ENCODE data around the gene SLC24A3. TPM values are rescaled to one million over a fixed set of nuclear protein-coding genes. Genes with fewer than 3 reads are reported as not detected.
A peak's percentile ranks its signal among the peaks of the same experiment; 100 is the strongest.

SLC24A3 gene
- polyA plus RNA-seq, 1 donor, result 22.8 TPM

- no peak for DNase-seq (ENCODE audit: low read depth)
Measured at GRCh38 chr20:19269737-19270340, 57.4 kb downstream of the SLC24A3 start.

DNA sequence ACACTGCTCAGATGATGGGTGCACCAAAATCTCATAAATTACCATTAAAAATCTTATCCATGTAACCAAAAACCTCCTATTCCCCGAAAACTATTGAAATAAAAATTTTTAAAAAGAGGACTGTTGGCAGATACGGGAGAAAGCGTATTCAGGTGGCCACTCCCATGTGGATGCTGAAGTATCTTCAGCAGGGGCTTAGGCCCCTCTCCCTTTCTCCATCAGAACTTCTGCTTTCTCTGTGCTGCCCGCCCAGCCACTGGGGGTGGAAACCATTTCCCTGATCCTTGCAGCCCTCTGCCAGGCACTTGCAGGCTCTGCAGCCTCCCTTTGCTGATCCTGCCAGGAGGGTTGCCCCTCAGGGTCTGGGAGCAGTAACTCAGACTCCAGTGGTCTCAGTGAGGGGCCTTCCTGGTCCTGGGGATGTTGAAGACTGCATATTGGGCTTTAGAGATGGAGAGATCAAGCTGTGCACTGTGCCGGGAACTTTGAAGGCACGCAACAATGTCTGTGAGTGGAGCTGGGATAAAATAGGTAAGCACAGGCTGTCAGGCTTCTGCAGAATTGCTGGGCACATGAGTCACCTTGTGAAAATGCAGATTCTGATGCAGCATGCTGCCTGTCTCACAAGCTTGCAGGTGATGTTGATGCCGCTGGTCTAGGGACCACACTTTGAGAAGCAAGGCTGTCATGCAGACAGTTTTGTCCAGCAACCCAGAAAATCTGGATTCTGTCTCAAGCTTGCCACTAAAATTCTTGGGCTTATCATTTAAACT, 59.6 kb downstream of the SLC24A3 start:
- DNase-seq (ENCODE audit: low read depth), result no peak

- DNase-seq (ENCODE audit: low read depth), result no peak
Measured at GRCh38 chr20:19272976-19273654, 60.7 kb downstream of the SLC24A3 start.

DNA sequence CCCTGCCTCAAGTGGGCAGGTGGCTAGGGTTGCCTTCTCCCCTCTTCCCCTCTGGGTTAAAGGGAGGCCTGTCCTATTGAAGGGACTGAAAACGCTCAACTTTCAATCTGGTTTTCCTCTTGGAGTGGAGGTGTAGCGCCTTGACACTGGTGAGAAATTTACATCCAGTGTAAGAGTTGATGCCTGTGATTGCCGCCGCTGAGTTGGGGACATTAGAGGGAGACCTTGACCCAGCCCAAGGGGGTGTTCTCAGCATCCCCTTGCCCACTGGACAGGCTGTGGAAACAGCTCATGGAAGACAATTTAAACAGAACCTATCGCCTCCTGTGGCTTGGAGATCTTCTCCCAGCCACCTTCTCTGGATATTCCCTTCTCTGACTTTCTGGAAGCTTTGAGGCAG, 61.6 kb downstream of the SLC24A3 start:
- DNase-seq (ENCODE audit: low read depth), result no peak

DNA sequence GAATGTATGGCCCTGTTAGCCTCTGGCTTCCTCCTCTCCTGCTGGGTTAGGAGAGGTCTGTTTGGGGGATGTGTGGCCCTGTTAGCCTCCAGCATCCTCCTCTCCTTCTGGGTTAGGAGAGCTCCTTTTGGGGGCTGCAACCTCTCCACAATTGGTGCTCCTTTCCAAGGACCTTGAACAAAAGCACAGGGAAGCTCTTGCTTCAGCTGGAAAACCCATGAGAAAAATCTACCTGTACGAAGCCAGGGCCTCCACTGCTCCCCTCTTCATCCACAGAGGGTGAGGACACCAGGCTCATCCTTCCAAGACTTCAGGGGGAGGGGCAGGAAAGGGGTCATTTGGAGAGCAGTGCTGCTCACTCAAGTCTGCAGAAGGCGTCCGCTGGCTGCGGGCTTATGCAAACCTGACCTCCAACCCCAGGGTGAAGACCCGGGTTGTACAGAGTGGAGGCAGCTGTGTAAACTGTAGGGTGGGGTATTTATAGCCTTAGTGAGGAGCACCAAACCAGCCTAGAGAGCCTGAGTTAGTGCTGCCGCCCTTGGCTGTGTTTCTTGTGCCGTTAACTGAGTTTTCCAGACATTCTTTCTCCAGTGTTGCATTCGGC, 62.1 kb downstream of the SLC24A3 start:
- no peak for DNase-seq (ENCODE audit: low read depth)

GRCh38 chr20:19275038-19275629, 62.7 kb downstream of the SLC24A3 start:
- DNase-seq (ENCODE audit: low read depth), result no peak

GRCh38 chr20:19275630-19276071, 63.2 kb downstream of the SLC24A3 start:
- DNase-seq (ENCODE audit: low read depth), result peak; percentile 87

GRCh38 chr20:19277381-19277780, 64.9 kb downstream of the SLC24A3 start:
- DNase-seq (ENCODE audit: low read depth), result no peak

DNA sequence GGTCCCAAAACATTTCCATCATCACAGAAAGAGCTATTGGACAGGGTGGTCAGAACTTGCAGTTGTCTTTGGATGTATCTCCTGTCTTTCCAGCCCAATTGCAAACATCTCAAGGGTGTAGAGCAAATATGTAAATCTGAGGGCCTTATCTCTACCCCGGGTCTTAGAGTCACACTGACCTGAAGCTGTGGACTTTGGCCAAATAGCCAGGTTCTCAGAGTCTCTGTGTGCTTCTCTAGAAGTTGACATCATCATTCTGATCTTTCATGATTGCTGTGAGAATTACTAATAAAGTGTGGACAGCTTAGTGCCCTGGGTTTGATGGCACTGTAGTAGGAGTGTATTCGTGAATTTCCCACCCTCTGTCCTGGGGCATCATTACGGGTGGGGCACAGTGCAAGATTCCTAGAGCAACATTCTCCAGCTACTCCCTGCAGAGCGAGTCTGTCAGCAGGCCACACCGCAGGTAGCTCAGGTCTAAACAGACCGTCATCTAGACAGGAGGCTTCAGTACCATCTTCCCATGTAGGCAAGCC, 71.1 kb downstream of the SLC24A3 start:
- no peak for DNase-seq (ENCODE audit: low read depth)

DNA sequence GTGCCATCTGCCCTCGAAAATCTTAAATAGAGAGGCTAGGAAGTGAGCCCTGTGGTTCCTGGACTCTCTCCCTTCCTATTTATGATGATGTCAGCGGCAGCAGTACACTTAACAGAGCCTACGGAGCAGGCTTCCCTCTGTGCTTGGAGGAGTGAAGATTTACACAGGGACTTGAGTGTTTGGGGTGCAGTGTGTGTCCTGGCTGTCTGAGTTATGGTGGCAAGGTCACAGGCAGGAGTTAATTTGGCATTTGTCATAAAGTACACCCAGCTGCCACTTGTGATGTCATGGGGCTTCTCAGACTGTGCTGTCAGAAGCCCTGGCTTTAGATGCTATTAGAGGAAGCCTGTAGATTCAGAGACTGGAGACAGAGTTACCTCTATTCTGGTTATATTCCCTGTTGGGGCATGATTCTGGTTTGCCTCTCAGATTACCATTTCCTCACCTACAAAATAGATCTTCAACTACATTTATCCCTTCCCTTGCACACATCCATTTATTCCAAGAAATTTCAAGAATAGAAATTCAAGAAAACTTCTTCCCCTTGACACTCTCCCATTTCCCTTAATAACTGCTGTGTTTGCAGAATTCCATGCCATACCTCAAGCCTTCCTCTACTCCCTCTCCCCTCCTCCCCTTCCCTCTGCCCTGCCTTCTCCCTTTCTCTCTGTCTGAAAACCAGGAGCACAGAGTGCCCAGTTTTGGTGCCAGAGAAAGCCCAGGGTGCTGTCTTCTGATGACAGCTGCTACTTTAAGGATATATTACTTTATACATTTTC, 72.1 kb downstream of the SLC24A3 start:
- DNase-seq (ENCODE audit: low read depth), result no peak

DNA sequence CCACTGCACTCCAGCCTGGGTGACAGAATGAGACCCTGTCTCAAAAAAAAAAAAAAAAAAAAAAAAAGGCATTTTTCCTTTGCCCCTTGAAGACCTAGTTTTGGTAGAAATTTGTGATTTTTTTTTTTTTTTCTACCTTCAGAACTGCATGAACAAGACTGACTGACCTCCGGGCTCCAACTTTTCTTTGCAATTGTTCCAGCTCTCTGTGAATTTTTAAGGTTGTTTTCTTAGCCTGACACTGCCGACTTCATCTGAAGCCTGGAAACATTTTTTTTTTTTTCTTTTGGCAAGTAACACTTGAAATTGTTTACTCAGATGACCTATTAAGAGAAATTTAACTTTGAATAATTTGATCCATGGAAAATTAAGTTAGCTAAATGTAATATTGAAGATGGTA, 73.0 kb downstream of the SLC24A3 start:
- no peak for DNase-seq (ENCODE audit: low read depth)

DNA sequence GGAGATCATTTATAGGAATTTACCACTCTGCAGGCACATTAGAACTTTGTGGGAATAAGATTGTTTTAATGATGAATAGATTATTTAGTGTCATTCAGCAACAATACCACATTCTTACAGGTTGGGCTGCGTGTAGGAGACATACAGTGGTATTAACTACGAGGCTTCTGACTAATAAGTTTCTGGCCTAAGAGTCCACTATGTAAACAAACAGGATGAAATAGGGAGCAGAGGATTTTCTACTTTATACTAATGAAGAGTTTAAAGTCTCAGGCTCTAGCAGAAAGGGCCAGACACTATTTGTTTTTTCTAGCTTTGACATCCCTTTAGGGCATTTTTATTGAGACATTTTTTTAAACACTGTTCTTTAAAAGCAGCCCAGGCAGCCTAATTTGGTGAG, 75.6 kb downstream of the SLC24A3 start:
- DNase-seq (ENCODE audit: low read depth), result no peak

DNA sequence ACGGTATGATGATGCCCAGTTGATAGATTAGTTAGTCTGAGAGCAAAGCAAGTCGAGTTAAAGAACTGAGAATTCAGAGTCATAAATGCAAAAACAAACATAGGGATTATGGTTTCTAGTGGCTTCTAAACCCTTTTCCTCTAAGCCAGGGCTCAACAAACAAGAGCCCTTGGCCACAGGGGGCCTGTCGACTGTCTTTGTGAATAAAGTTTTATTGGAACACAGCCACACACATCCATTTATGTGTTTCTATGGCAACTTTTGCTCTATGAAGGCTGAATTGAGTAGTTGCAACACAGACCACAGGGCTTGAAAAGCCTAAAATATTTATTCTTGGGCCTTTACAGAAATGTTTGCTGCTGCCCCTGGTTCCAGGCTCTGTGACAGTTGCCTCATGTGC, 76.2 kb downstream of the SLC24A3 start:
- no peak for DNase-seq (ENCODE audit: low read depth)

DNA sequence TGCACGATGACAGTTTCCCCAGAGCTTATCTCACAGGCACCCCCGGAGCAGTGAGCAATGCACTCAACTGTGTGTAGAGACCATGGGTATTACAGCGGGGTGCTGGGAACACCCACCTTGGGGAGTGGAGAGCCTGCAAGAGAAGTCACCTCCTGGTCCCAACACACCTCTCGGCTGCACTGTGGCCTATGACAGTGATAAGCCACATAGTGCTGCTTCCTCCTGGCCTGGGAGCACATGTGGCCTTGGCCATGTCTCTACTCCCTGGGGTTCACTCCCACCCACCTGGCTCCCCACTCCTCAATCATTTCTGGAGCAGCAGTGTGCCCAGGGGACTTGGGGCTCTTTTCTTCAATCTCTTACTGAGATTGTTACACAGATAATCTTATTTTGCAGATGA, 77.0 kb downstream of the SLC24A3 start:
- DNase-seq (ENCODE audit: low read depth), result no peak

DNA sequence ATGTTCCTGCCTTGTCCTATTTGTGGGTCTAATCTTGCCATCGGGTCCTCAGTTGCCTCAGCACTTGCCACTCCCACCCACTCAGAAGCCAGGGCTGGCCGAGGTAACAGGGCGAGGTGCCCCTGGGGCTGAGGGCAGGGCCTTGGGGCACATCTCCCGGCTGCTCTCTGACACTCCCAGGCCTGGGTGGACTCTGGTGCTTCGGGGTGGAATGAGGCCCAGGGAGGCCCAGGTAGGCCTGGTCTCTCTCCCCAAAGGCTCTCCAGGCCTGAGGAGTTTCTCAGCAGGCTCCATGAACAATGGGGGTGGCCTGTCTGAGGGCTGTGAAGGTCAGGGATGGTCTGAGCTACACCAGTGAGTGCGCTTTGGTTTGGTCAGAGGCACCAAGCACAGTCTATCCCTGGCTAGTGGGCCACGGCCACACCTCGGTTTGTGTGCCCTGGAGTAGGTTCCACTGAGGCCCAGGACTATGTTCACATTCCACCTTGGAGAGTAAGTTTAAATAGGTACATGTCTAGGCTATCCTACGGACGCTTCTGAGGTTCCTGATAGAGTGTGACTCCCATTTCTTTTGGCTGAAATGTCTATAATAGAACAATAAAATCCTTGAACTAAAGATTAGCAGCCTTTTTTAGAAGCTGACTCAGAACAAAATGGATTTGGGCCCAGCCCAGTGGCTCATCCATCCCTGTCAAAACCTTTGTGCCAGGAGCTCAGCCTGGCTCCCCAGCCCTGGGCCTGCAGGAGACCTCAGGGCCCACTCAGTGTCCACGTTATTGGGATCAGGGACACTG, 78.8 kb downstream of the SLC24A3 start:
- no peak for DNase-seq (ENCODE audit: low read depth)

GRCh38 chr20:19291818-19292132, 79.3 kb downstream of the SLC24A3 start:
- DNase-seq (ENCODE audit: low read depth), result no peak

DNA sequence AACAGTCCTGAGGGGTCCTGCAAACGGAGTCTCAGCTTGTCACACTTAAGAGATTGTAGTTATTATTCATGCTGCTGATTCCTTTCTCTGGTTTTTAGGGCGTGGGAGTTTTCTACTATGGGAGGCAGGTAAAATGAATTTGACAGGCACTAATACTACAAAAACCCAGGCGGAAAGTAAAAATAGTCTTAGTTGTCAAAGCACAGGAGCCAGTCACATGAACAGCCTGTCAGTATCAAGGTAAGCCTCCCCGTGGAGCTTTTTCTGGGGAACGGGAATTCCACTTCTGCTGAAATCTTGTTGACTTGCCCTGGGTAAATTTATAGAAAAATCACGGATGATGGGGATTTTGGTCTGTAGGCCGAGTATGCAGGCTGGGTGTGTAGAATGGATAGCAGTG, 79.8 kb downstream of the SLC24A3 start:
- DNase-seq (ENCODE audit: low read depth), result no peak

- DNase-seq (ENCODE audit: low read depth), result no peak
Measured at GRCh38 chr20:19295076-19295475, 82.6 kb downstream of the SLC24A3 start.

DNA sequence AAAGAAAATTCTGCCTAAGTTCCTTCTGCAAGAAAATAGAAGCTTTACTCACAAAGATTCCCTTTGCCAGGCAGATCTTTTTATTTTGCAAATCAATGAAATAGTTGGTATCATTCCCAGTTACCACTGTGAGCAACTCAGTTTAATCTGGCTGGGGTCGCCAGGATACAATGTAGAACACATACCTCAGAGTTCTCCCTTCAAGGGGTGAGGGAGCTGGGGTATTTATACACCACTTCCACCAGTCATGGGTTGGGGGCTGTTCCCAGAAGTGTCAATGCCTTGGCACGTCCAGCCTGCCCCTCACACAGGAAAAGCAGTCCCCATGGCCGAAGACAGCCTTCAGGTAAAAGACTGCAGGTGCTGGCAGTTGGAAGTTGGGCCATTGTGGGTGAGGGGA, 86.2 kb downstream of the SLC24A3 start:
- DNase-seq (ENCODE audit: low read depth), result no peak

- DNase-seq (ENCODE audit: low read depth), result no peak
Measured at GRCh38 chr20:19300395-19300794, 88.0 kb downstream of the SLC24A3 start.
